ENCODE measurements around the gene ACOT4. TPM values are rescaled to one million over a fixed set of nuclear protein-coding genes. Genes with fewer than 3 reads are reported as not detected.
"Not testable (repeated sequence)": the region's sequence is repeated elsewhere in the genome, so short reads cannot be mapped to it uniquely, and the experiment has no call there.

ACOT4 gene
- total and polyA plus RNA-seq, 2 of the 8 experiments (the other 6 are each of a cell fraction or from before 2014, with no cell fraction given) = 0.80 to 1.1 TPM

GRCh38 chr14:73634011-73634833, 42.5 kb downstream of the ACOT4 start (continued):
- TF ChIP-seq CTBP2 (IDR thresholded peaks at IDR 0.05; ENCODE audit: borderline replicate concordance, insufficient read depth, insufficient read length, low read length) (peak; percentile 59), RBBP5 (IDR thresholded peaks at IDR 0.05; ENCODE audit: borderline replicate concordance, low read depth, low read length) (peak; percentile 77; the same call in 1 of the 2 replicates), CHD1 (IDR thresholded peaks at IDR 0.05; ENCODE audit: low read depth, low read length) (no peak), ZNF274 (IDR thresholded peaks at IDR 0.05; ENCODE audit: borderline replicate concordance, extremely low read depth, low read length) (no peak), NRF1 (IDR thresholded peaks at IDR 0.05; ENCODE audit: low read depth, low read length) (no peak)

GRCh38 chr14:73636355-73636754, 44.7 kb downstream of the ACOT4 start:
- H2BK15ac ChIP-seq (ENCODE audit: low read length); H3K56ac ChIP-seq (replicated peaks; ENCODE audit: insufficient read length, low read depth, low read length); H3K79me1 ChIP-seq (ENCODE audit: low read depth, low read length); H3K79me2 ChIP-seq (ENCODE audit: control insufficient read depth in 1 of 2, insufficient read depth in 2 of 2, low read length in 2 of 2); H4K91ac ChIP-seq (replicated peaks; ENCODE audit: insufficient read length, low read length); H2BK20ac ChIP-seq (ENCODE audit: low read length); H3K23me2 ChIP-seq (ENCODE audit: low read depth, low read length); FAIRE-seq; H2BK120ac ChIP-seq (replicated peaks; ENCODE audit: low read depth, low read length); H2AFZ ChIP-seq (ENCODE audit: low read length); H3K4ac ChIP-seq (replicated peaks; ENCODE audit: insufficient read length, low read depth, low read length); H2BK12ac ChIP-seq (ENCODE audit: low read depth, low read length); H3K27me3 ChIP-seq (replicated peaks in 1 of 4; ENCODE audit: control insufficient read depth in 3 of 4, extremely low read depth in 1 of 4, insufficient read depth in 3 of 4, low read length in 3 of 4); H3K36me3 ChIP-seq (ENCODE audit: control insufficient read depth in 2 of 4, insufficient read depth in 4 of 4, low read length in 3 of 4); POLR2A ChIA-PET (ENCODE audit: partially characterized antibody); H3K9ac ChIP-seq (replicated peaks in 1 of 4; ENCODE audit: extremely low read depth in 1 of 4, low read depth in 3 of 4, low read length in 3 of 4); H3K4me2 ChIP-seq (ENCODE audit: insufficient read depth in 1 of 2, low read depth in 2 of 2, low read length in 2 of 2); H3K9me3 ChIP-seq (ENCODE audit: insufficient read depth in 2 of 2, low read depth in 1 of 2, low read length in 1 of 2); H3K23ac ChIP-seq (ENCODE audit: insufficient read length); H3K27ac ChIP-seq (ENCODE audit: low read depth, low read length); H3K14ac ChIP-seq (ENCODE audit: insufficient read length); DNase-seq (ENCODE audit: low read depth in 1 of 2, low spot score in 2 of 2); H2AK5ac ChIP-seq (ENCODE audit: low read depth, low read length); H4K8ac ChIP-seq (ENCODE audit: extremely low read depth, insufficient read depth, low read length); H3K4me3 ChIP-seq (ENCODE audit: extremely low read depth in 1 of 4, insufficient read depth in 2 of 4, low read depth in 3 of 4, low read length in 4 of 4); H2BK5ac ChIP-seq (ENCODE audit: low read depth, low read length); H4K5ac ChIP-seq (ENCODE audit: insufficient read length, low read depth, low read length); H3K18ac ChIP-seq (ENCODE audit: extremely low read depth, low read length); H3K4me1 ChIP-seq (replicated peaks in 1 of 4; ENCODE audit: control insufficient read depth in 3 of 4, insufficient read depth in 4 of 4, low read length in 3 of 4); H4K20me1 ChIP-seq (replicated peaks in 1 of 2; ENCODE audit: control insufficient read depth in 1 of 2, insufficient read depth in 2 of 2, low read length in 2 of 2): not testable (repeated sequence)
- 92% methylated on average over 10 of the region's 10 CpGs; no CpG with 5 or more reads in 1 of the 2 experiments for WGBS, 2 experiments (ENCODE audit: extremely low coverage in 1 of 2, insufficient coverage in 1 of 2, insufficient read length in 1 of 2, insufficient replicate concordance in 2 of 2, low coverage in 1 of 2, low lambda C conversion rate in 2 of 2, missing lambda C conversion rate in 1 of 2)
- CTCF ChIA-PET (ENCODE audit: partially characterized antibody) = interaction anchor here (1.2 to 1.9 kb wide), 3 partner anchors 24 to 125 kb away, joined by 4 to 8 read pairs (median 4); partner anchors contain the start of gene ACOT6

All from H1 (cell line).